Spleen (tissue), 11 donors: ENCODE results near the gene IGF2BP1. TPM values are rescaled to one million over a fixed set of nuclear protein-coding genes. Genes with fewer than 3 reads are reported as not detected.

Source experiments
- DNase-seq: peaks from one replicate; pipeline ENCODE4 v3.0.0-alpha.2; 2020
- H3K27ac ChIP-seq, 8 donors: fragments of 200-600 bp; sonication (generic) in 7 of 8; 1 replicate in 4 of 8; 2 replicates in 4 of 8; pipeline versions ENCODE4 v1.5.0 to v1.8.0; 2016 to 2021; ENCODE audit warnings: inconsistent platforms in 4 of 8, mild to moderate bottlenecking in 4 of 8, moderate library complexity in 1 of 8
- H3K27me3 ChIP-seq, 7 donors: fragments of 200-600 bp; sonication (generic) in 6 of 7; replicated peaks in 1 of 7; 1 replicate in 4 of 7; 2 replicates in 3 of 7; pipeline versions ENCODE4 v1.5.0 to v1.8.0; 2016 to 2021; ENCODE audit warnings: inconsistent platforms in 3 of 7, mild to moderate bottlenecking in 1 of 7
- H3K36me3 ChIP-seq, 6 donors: fragments of 200-600 bp; sonication (generic) in 5 of 6; 1 replicate in 4 of 6; 2 replicates in 2 of 6; pipeline versions ENCODE4 v1.5.0 to v1.8.0; 2016 to 2021; ENCODE audit warnings: inconsistent platforms in 2 of 6
- H3K4me1 ChIP-seq, 6 donors: fragments of 200-600 bp; sonication (generic) in 5 of 6; 1 replicate in 3 of 6; 2 replicates in 3 of 6; pipeline versions ENCODE4 v1.5.0 to v1.8.0; 2016 to 2021; ENCODE audit warnings: inconsistent platforms in 3 of 6
- H3K4me3 ChIP-seq, 8 donors: fragments of 200-600 bp; sonication (generic) in 7 of 8; 1 replicate in 4 of 8; 2 replicates in 4 of 8; pipeline versions ENCODE4 v1.5.0 to v1.8.0; 2016 to 2021; ENCODE audit warnings: inconsistent platforms in 4 of 8, mild to moderate bottlenecking in 4 of 8, moderate library complexity in 2 of 8
- H3K9me3 ChIP-seq, 8 donors: fragments of 200-600 bp; sonication (generic) in 7 of 8; 1 replicate in 4 of 8; 2 replicates in 4 of 8; pipeline versions ENCODE4 v1.5.0 to v1.8.0; 2016 to 2021; ENCODE audit warnings: inconsistent platforms in 4 of 8
- POLR2A ChIP-seq, 3 donors: fragments of 450-650 bp; IDR thresholded peaks; one replicate each; pipeline ENCODE4 v1.5.1; 2017; ENCODE audit warnings: antibody characterized with exemption in 3 of 3, mild to moderate bottlenecking in 1 of 3
- POLR2AphosphoS5 ChIP-seq, 3 donors: sonication (generic); formaldehyde crosslinking; IDR thresholded peaks; one replicate each; pipeline ENCODE4 v1.5.1; 2017; ENCODE audit warnings: antibody characterized with exemption in 3 of 3
- WGBS, 5 donors: extraction: QIAGEN DNeasy Blood & Tissue Kit in 3 of 5; methylation state at CpG; one replicate each; pipeline versions ENCODE4 v1.1.5 to v1.1.7; 2013 to 2018; 5-methylcytosine and 5-hydroxymethylcytosine counted together
- intact Hi-C: fragments of 100-400 bp; cut with DNase I; formaldehyde crosslinking; loops from one replicate; pipeline ENCODE4 v1.15.0; 2023; ENCODE audit warnings: low total_unique reads
- polyA plus RNA-seq, 3 donors: library from polyadenylated mRNA; stranded (reverse); fragments of 200-250 nt; gene quantifications; one replicate each; pipeline ENCODE4 v1.2.1, GENCODE V29; 2013
- total RNA-seq, 7 donors: library from RNA; depleted of rRNA in 3 of 7; stranded (reverse); fragments of >200 nt in 3 of 7; fragmentation: NEBNext Ultra II Directional in 4 of 7; extraction: Animal tissue kit (Norgen Biotek cat#: 25700) in 4 of 7; gene quantifications; one replicate each; pipeline versions ENCODE4 v1.1.0 to v1.2.1, GENCODE V29; 2016 to 2021
- TF ChIP-seq, protein P1 (sequence below), 11 experiments: fragments of 200-600 bp in 7 of 11; fragments of 450-650 bp in 4 of 11; sonication (generic) in 4 of 11; IDR thresholded peaks in 8 of 11; conservative IDR thresholded peaks in 3 of 11; 1 replicate in 7 of 11; 2 replicates in 4 of 11; pipeline versions ENCODE4 v1.4.0 to v1.8.0; 2016 to 2021; ENCODE audit warnings: antibody characterized with exemption in 11 of 11, inconsistent platforms in 4 of 11, mild to moderate bottlenecking in 1 of 11
- donor health status: healthy with polysubstance abuse.
- donor health status: DM: no; HTN: no; CAD: no; lungs with moderate emphysema.
- donor health status: DM: no; HTN: no; CAD: no.
- donor health status: Bipolar disorder and iron deficiency.
- donor health status: healthy.
- donor health status: DM: no; HTN: no; CAD: no.
- donor health status: DM: yes; HTN: yes; CAD: no.

IGF2BP1 gene
- total and polyA plus RNA-seq, 10 donors = 0.17 TPM; not detected in 9

DNA sequence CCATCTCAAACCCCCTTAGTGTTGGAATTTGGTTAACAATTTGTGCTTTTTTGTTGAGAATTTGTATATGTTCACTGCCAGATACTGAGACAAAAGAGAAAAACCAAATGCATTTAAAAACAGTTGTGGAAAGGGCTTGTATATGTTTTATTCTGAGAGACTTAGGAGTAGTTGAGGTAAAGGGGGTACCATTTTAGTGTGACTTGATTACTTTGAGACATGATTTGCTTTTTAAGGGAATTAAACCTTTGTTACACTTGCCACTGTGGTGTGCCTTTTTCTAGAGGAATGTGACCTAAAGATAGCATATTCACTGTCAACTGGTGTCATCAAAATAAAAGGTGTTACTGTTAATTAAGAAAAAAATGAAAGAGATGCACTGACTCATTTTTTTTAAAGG lies 4.5 kb downstream of the IGF2BP1 start:
- Histone ChIP-seq H3K27ac (no peak overlapping the region), H3K4me3 (no peak overlapping the region), H3K9me3 (no peaks in the 10 kb centered on the region), H3K36me3 (no peaks in the 10 kb centered on the region), H3K27me3 (peaks cover 26 to 100% (median 91%) of the 10 kb centered on the region in 7 donors), H3K4me1 (peaks cover 0 to 27% (median 21%) of the 10 kb centered on the region in 6 donors)
- intact Hi-C loops = no loop called here
- DNase-seq = no peak
- TF ChIP-seq POLR2A (IDR thresholded peaks at IDR 0.05) (no peak), POLR2AphosphoS5 (IDR thresholded peaks at IDR 0.05) (no peak)
- TF ChIP-seq, protein P1, sequence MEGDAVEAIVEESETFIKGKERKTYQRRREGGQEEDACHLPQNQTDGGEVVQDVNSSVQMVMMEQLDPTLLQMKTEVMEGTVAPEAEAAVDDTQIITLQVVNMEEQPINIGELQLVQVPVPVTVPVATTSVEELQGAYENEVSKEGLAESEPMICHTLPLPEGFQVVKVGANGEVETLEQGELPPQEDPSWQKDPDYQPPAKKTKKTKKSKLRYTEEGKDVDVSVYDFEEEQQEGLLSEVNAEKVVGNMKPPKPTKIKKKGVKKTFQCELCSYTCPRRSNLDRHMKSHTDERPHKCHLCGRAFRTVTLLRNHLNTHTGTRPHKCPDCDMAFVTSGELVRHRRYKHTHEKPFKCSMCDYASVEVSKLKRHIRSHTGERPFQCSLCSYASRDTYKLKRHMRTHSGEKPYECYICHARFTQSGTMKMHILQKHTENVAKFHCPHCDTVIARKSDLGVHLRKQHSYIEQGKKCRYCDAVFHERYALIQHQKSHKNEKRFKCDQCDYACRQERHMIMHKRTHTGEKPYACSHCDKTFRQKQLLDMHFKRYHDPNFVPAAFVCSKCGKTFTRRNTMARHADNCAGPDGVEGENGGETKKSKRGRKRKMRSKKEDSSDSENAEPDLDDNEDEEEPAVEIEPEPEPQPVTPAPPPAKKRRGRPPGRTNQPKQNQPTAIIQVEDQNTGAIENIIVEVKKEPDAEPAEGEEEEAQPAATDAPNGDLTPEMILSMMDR (IDR thresholded peaks at IDR 0.05 in 8 of 11, conservative IDR thresholded peaks at IDR 0.05 in 3 of 11) = no peak

DNA sequence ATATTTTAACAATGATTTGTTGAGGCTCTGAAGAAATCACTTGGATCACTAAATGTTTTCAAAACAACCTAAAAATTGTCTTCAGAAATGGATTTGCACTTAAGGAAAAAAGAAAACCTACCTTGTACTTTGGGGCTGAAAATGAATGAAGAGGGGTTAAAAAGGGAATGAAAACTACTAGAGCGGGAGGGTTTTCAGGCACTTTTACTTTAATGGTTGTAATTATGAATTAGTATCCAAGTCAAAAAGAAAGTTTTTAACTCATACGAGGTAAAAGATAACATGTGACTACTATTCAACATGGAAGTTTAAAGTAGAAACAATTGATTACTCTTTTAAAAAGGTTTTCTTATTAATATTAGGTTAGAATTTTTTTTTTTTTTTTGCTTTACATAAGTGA lies 5.1 kb downstream of the IGF2BP1 start:
- Histone ChIP-seq H3K27ac (no peak overlapping the region), H3K27me3 (peaks cover 22 to 100% (median 90%) of the 10 kb centered on the region in 7 donors), H3K4me1 (peaks cover 0 to 20% (median 15%) of the 10 kb centered on the region in 6 donors), H3K4me3 (no peak overlapping the region), H3K9me3 (no peaks in the 10 kb centered on the region), H3K36me3 (no peaks in the 10 kb centered on the region)
- WGBS, 5 donors = 75 to 86% (median 79%) methylated on average over 2 of the region's 2 CpGs
- DNase-seq = no peak
- intact Hi-C loops = no loop called here
- TF ChIP-seq, protein P1 (IDR thresholded peaks at IDR 0.05 in 8 of 11, conservative IDR thresholded peaks at IDR 0.05 in 3 of 11) = no peak
- TF ChIP-seq POLR2A (IDR thresholded peaks at IDR 0.05) = no peak
- TF ChIP-seq POLR2AphosphoS5 (IDR thresholded peaks at IDR 0.05) = no peak

DNA sequence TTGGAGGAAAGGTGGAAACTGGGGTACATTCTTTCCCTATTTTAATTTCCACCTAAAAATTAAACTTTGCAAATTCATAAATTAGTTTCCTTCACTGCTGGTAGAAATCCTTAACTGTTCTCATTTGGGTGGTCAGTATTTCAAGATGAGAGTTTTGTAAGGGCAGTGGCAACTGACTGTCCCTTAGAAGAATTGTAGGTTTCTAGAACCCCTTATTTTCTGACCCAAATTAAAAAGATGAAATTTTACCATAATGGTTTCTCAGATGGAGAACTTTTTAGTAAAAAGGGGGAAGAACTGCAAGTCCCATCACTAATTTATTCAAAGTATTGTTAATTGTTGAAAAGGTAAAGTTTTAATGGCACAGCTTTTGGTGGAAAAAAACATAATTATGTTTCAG lies 5.6 kb downstream of the IGF2BP1 start:
- DNase-seq = no peak
- Histone ChIP-seq H3K9me3 (no peaks in the 10 kb centered on the region), H3K4me1 (peaks cover 0 to 16% (median 10%) of the 10 kb centered on the region in 6 donors), H3K4me3 (no peak overlapping the region), H3K36me3 (no peaks in the 10 kb centered on the region), H3K27ac (no peak overlapping the region), H3K27me3 (peaks cover 20 to 100% (median 89%) of the 10 kb centered on the region in 7 donors)
- TF ChIP-seq POLR2AphosphoS5 (IDR thresholded peaks at IDR 0.05) = no peak
- TF ChIP-seq, protein P1 (IDR thresholded peaks at IDR 0.05 in 8 of 11, conservative IDR thresholded peaks at IDR 0.05 in 3 of 11) = no peak
- TF ChIP-seq POLR2A (IDR thresholded peaks at IDR 0.05) = no peak
- intact Hi-C loops = no loop called here

DNA sequence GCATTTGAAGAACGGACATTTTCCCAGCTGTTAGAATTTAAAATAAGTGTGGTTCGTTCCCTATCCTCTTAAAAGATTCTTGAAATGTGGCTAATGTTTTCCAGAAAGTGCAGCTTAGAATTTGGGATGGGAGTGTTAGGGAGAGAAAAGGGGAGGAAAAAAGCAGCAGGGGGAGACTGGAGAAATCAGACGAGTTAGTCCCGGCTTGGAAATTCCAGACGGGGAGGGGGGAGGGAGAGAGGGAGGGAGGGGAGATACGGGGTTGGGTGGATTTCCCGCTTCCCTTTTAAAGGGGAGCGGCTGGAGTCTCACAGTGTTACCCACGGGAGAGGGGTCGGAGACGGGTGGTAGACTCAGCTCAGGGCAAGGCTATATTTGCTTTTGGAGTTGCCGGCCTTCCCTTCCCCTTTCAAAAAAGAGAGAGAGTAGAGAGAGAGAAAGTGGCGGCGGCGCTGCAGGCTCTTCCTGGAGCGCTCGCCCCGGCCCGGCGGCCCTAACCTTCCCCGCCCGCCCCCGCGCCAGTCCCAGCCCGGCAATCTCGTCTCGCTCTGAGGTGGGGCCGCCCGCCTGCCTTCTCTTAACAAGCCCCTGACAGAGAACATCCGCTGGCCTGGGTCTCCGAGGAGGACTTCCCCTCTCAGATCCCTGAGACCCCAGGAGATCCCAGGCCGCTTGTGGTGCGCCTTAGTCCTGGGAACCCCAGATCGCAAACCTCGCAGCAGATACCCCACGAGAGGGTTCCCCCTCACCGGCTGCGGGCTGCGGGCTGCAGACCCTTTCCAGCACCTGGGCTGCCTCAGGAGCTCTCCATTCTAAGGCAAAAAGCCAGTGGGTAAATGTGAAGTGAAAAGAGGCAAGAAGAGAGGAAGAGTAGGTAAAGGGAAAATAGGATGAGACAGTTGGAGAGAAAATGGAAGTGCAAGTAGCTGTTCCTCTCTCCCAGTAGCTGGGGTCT lies 6.6 kb downstream of the IGF2BP1 start:
- H3K27me3 ChIP-seq = peaks cover 12 to 100% (median 79%) of the 10 kb centered on the region in 7 donors
- H3K4me1 ChIP-seq = peaks cover 0 to 5% (median under 1%) of the 10 kb centered on the region in 6 donors
- no peaks in the 10 kb centered on the region for H3K36me3 ChIP-seq
- TF ChIP-seq POLR2AphosphoS5 (IDR thresholded peaks at IDR 0.05) = no peak
- TF ChIP-seq POLR2A (IDR thresholded peaks at IDR 0.05) = no peak
- intact Hi-C loops = no loop called here
- H3K27ac ChIP-seq = no peak overlapping the region
- no peak for DNase-seq
- H3K4me3 ChIP-seq = no peak overlapping the region
- WGBS, 5 donors = 15 to 20% (median 19%) methylated on average over 29 to 39 of the region's 39 CpGs
- H3K9me3 ChIP-seq = no peaks in the 10 kb centered on the region
